Activated CD4-positive, CD25-positive, alpha-beta regulatory T cell treated with anti-CD3 and anti-CD28 coated beads, Interleukin-2, amount 50 U/mL, for 72 hours (primary cell): ENCODE results near the gene ADAM20.
"Not testable (repeated sequence)": the region's sequence is repeated elsewhere in the genome, so short reads cannot be mapped to it uniquely, and the experiment has no call there.

Experiments
- DNase-seq: peaks from one replicate; pipeline ENCODE4 v3.0.0; 2021

ADAM20 gene

DNA sequence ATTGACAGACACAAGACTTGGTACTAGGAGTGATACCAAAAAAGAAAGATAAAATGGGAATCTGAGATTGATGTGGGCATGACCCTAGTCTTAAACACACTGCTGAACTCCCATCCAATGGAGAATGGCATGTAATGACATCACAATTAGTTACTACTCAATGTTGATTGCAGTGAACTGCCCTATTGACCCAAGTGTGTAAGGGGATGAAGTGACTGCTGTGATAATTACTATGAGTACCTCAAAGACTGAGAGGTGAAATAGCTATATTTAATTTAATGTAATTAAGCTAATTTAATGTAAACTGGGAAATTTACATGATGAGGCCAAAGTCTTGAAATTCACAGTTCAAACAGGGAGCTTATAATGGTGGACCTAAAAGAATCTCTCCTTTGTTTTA is at the start of gene ADAM20:
ADAM20 (minus strand) TSS at position 101 of the 400 bp plus-strand sequence. CDS start 10,247 bp downstream, outside the sequence.
- no peak for DNase-seq

GRCh38 chr14:70576891-70577290 is 42.1 kb upstream of the ADAM20 start:
- DNase-seq, result no peak

GRCh38 chr14:70573050-70573449 is 38.2 kb upstream of the ADAM20 start:
- DNase-seq, result no peak

- no peak for DNase-seq
Observed at GRCh38 chr14:70571139-70571538, 36.3 kb upstream of the ADAM20 start.

- no peak for DNase-seq
Observed at GRCh38 chr14:70567791-70568190, 33.0 kb upstream of the ADAM20 start.

DNA sequence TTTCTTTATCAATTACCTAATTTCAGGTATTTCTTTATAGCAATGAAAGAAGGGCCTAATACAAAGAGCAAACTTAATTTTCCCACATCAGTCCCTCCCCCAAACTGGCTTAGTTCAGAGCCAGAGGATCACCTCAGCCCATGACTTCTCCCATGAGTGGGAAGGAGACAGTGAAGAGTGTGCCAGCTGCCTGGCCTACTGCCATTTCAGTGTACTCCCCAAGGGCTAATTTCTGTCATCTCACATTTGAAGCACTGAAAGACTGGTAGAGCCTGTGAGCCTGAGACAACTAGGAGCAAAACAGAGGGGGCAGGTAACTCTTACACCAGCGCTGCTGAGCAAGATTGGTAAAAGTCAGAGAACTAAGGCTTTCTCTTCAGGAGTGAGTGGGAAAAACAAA is 29.1 kb upstream of the ADAM20 start:
- no peak for DNase-seq

DNA sequence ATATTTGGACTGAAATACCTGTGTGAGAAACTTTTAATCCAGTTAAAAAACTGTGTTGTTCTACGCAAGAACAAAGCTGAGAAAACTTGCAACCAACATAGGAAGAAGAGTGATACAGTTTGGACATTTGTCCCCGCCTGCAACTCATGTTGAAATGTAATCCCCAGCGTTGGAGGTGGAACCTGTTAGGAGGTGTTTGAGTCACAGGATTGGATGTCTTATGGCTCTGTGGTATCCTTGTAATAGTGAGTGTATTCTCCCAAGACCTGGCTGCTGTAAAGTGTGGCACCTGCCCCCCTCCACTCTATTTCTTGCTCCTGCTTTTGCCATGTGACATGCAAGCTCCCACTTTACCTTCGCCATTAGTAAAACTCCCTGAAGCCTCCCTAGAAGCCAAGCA is 28.6 kb upstream of the ADAM20 start:
- no peak for DNase-seq

GRCh38 chr14:70558356-70558755 is 23.6 kb upstream of the ADAM20 start:
- DNase-seq, result no peak

GRCh38 chr14:70555890-70556289 is 21.1 kb upstream of the ADAM20 start:
- DNase-seq, result no peak

DNA sequence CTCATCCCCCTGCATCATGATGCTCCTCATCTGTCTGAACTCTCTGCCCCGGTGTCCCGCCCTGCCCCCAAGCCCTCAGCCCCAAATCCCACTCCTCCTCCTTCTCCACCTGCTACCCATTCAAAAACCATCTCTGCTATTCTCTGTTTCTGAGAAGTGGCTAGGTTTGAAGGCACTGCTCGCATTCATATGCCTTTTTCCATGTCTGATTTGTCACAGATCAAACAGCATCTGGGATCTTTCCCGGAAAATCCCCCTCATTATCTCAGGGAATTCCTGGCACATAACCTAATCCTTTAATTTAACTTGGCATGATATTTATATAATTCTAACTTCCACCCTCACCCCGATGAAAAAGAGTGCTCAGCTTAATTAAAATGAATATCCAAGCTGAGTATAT is 3.3 kb upstream of the ADAM20 start:
- DNase-seq, result no peak

DNA sequence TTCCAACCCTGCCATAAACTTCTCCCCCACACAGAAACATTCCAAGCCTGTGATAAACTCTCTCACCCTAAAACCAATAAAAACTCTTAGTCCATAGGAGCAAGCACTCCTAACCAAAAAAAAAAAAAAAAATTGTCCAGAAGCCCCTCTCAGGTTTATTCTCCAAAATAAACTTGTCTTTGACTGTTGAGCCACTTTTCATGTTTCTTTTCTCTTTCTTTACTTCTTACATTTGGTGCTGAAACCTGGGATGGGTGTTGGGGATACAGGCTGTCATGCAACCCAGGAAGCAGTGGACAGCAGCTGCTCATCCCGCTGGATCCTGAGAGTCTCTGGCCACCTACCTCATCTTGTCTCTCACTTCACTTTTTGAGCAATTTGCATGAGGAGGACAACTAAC is 2.0 kb upstream of the ADAM20 start:
- no peak for DNase-seq

DNA sequence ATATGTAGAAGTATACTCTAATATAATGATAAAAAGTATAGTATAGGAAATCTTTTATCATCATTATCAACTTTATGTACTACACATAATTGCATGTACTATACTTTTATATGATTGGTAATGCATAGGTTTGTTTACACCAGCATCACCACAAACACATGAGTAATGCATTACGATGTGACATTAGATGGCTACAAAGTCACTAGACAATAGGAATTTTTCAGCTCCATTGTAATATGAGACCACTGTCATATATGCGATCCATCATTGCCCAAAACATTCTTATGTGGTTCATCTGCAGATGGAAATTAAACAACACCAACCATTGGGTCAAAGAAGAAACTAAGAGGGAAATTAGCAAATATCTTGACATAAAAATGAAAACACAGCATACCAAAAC is 4.4 kb downstream of the ADAM20 start:
- no peak for DNase-seq

DNA sequence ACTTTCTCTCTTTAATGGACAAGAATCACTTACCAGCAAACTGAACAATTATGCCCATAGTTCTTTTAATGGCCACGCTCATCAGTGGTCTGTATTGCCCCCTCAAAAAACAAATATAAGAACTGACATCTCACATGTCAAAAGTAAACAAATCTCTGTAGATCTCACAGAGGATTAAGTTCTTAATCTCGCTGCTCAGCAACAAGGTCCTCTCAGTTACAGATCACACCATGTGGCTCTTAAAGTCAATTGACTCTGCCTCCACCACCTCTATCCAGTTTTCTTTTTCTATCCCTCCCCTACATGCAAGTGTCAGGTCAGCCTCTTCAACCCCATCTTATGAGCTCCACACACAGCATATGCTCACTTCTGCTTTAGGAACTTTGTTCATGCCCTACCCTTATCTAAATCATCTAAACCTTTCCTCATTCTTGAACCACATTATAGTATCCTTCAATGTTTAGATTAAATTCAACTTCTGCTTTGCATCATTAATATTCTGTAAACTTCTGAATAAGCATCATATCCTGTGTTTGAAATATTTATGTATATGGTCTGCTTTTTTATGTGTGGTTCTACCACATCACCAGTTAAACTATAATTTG is 7.2 kb downstream of the ADAM20 start:
- DNase-seq, result no peak

DNA sequence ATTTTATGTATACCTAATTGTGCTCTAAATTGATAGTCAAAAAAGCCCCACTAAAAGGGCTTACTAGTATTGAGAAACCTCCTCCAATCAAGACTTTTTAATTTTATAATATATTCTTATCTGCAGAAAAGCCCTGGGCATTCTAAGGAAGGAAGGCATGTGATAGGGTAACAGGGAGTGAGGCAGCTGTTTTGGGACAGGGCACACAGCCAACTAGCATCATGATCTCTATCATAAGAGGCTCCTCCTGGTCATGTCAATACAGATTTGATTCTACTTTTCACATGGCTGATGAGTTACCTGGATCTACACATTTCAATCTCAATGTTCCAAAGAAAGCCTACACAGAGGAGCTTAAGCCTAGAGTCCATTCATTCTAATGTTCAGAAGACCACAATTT is 9.1 kb downstream of the ADAM20 start:
- no peak for DNase-seq

- DNase-seq, result no peak
Observed at GRCh38 chr14:70515811-70516210, 19.0 kb downstream of the ADAM20 start.

GRCh38 chr14:70514168-70515069 is 20.4 kb downstream of the ADAM20 start:
- no peak for DNase-seq

DNA sequence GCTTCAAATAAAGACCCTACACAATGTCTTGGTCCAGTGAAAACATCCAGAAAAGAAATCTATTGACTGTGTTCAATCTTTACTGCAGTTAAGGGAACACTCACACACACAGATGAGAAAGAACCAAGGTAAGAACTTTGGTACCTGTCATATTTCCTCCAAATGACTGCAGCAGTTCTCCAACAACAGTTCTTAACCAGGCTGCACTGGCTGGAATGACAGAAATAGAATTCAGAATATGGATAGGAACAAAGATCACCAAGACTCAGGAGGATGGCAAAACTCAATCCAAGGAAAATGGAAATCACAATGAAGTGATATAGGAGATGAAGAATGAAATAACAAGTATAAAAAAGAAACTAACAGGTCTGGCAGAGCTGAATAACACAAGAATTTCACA is 36.6 kb downstream of the ADAM20 start:
- DNase-seq, result no peak

- DNase-seq, result no peak
Observed at GRCh38 chr14:70489579-70490200, 45.1 kb downstream of the ADAM20 start.

- not testable (repeated sequence) for DNase-seq
Observed at GRCh38 chr14:70477356-70478105, 57.3 kb downstream of the ADAM20 start.

DNA sequence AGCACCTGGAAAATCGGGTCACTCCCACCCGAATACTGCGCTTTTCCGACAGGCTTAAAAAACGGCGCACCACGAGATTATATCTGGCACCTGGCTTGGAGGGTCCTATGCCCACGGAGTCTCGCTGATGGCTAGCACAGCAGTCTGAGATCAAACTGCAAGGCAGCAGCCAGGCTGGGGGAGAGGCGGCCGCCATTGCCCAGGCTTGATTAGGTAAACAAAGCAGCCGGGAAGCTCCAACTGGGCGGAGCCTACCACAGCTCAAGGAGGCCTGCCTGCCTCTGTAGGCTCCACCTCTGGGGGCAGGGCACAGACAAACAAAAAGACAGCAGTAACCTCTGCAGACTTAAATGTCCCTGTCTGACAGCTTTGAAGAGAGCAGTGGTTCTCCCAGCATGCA is 59.3 kb downstream of the ADAM20 start:
- DNase-seq, result not testable (repeated sequence)

- DNase-seq, result no peak
Observed at GRCh38 chr14:70473825-70474224, 61.0 kb downstream of the ADAM20 start.
